ENCODE measurements around the gene GOLGA6C.
"Not testable (repeated sequence)": the region's sequence is repeated elsewhere in the genome, so short reads cannot be mapped to it uniquely, and the experiment has no call there.

Gene GOLGA6C

GRCh38 chr15:75252285-75252684 lies 5.8 kb upstream of the GOLGA6C start:
- not testable (repeated sequence) for DNase-seq (ENCODE audit: extremely low read depth in 1 of 2, low read depth in 1 of 2)

GRCh38 chr15:75258620-75259343 lies 648 bp downstream of the GOLGA6C start:
- DNase-seq (ENCODE audit: extremely low read depth in 1 of 2, low read depth in 1 of 2) = not testable (repeated sequence)

- not testable (repeated sequence) for DNase-seq (ENCODE audit: extremely low read depth in 1 of 2, low read depth in 1 of 2)
These were observed 1.7 kb downstream of the GOLGA6C start for GRCh38 chr15:75259873-75260272.

DNA sequence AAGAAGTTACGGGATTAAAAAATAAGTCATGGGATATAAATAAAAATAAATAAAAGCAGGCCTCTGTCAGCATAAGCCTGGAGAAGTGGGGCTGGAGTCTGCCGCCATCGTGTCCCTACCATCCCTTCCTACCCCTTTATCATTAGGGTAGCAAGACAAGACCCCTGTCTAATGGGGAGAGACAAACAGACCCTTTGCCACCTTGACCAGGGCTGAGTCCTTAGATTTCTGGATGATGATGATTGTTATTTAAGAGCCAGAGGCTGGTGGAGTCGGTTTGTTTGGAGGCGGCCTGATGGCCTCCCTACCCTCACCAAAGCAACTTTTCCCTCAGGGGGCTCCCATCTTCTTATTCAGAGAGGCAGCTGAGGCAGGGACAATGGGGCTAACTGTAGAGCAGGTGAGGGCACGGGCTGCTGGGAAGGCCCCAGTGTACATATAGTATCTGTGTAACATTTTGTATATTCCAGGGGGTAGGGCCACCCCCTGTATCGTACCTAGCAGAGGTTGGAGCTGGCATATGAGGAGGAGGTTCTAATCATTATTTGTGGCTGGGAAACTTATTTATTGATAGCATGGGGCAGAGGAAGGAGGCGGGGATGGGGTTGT lies 15.7 kb downstream of the GOLGA6C start:
- DNase-seq (ENCODE audit: extremely low read depth in 1 of 2, low read depth in 1 of 2) = not testable (repeated sequence)

- DNase-seq (ENCODE audit: extremely low read depth in 1 of 2, low read depth in 1 of 2) = peak; percentile 38 to 59
These were observed 16.5 kb downstream of the GOLGA6C start for GRCh38 chr15:75274509-75275107.

GRCh38 chr15:75275617-75276016 lies 17.5 kb downstream of the GOLGA6C start:
- DNase-seq (ENCODE audit: extremely low read depth in 1 of 2, low read depth in 1 of 2) = not testable (repeated sequence)

DNA sequence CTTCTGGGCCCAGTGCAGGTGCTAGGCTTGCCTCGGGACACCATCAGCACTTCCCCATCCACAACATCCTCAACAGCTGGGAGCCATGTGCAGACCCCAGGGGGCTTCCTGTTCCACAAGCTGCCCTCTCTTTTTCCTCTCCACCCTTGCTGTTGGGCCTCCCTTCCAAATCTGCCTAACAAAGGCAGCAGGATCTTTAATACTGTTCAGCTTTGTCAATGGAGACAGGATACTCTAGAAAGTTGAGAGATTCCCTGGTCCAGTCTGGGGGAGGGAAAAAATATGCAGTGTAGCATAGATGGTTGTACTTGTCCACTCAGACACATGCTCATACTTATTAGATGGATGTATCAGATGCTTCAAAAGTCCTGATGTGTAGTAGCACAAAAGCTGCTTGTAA lies 20.4 kb downstream of the GOLGA6C start:
- DNase-seq (ENCODE audit: extremely low read depth in 1 of 2, low read depth in 1 of 2) = not testable (repeated sequence)

GRCh38 chr15:75282572-75282971 lies 24.4 kb downstream of the GOLGA6C start, which contains the start of gene GOLGA6D:
Gene GOLGA6D, plus strand, starts transcription at chr15:75282835. Its CDS starts 41 bp downstream, at chr15:75282876.
- not testable (repeated sequence) for DNase-seq (ENCODE audit: extremely low read depth in 1 of 2, low read depth in 1 of 2)

GRCh38 chr15:75284152-75284551 lies 26.0 kb downstream of the GOLGA6C start:
- not testable (repeated sequence) for DNase-seq (ENCODE audit: extremely low read depth in 1 of 2, low read depth in 1 of 2)

GRCh38 chr15:75293660-75294059 lies 35.5 kb downstream of the GOLGA6C start:
- not testable (repeated sequence) for DNase-seq (ENCODE audit: extremely low read depth in 1 of 2, low read depth in 1 of 2)

DNA sequence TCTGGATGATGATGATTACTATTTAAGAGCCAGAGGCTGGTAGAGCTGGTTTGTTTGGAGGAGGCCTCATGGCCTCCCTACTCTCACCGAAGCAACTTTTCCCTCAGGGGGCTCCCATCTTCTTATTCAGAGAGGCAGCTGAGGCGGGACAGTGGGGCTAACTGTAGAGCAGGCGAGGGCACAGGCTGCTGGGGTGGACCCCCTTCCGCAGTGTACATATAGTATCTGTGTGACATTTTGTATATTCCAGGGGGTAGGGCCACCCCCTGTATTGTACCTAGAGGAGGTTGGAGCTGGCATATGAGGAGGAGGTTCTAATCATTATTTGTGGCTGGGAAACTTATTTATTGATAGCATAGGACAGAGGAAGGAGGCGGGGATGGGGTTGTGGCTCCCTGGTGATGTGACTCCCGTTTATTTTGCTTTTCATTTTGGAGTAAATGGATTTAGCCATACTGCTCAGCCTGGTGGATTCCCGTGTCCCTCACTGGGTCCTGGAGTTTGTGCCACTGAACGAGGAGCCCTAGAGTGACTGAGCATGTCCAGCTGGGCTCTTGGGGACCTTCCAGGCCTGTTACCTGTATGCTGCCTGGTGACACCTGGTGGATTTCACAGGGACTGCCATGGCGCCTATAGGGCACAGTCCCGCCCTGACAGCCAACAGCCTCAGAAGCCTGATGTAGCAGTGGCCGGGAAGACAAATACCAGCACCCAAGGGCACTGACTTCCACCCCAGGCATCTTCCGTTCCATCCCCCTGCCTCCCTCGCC lies 40.6 kb downstream of the GOLGA6C start:
- not testable (repeated sequence) for DNase-seq (ENCODE audit: extremely low read depth in 1 of 2, low read depth in 1 of 2)

GRCh38 chr15:75299311-75299688 lies 41.2 kb downstream of the GOLGA6C start:
- DNase-seq (ENCODE audit: extremely low read depth in 1 of 2, low read depth in 1 of 2) = peak in 1 of 2 donors; percentile 33

- DNase-seq (ENCODE audit: extremely low read depth in 1 of 2, low read depth in 1 of 2) = not testable (repeated sequence)
These were observed 41.9 kb downstream of the GOLGA6C start for GRCh38 chr15:75300026-75300425.

GRCh38 chr15:75302318-75302717 lies 44.2 kb downstream of the GOLGA6C start:
- DNase-seq (ENCODE audit: extremely low read depth in 1 of 2, low read depth in 1 of 2) = no peak

DNA sequence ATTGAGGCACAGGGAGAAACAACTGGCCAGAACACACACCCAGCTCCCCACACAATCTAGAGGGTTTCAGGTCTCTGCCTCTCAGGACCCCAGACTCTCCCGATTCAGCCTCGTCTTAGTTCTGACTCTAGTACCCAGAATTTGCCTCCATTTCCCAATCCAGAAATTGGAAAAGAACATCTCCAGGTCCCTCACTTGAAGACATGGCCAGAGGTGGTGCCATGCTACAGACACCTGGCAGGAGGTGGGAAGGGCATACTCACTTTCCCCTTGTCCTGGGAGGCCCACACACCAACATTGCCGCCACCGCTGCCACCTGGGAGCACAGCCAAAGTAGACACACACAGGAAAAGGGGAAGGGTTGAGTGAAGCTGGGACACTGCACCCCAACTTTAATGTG lies 44.6 kb downstream of the GOLGA6C start:
- DNase-seq (ENCODE audit: extremely low read depth in 1 of 2, low read depth in 1 of 2) = not testable (repeated sequence)

DNA sequence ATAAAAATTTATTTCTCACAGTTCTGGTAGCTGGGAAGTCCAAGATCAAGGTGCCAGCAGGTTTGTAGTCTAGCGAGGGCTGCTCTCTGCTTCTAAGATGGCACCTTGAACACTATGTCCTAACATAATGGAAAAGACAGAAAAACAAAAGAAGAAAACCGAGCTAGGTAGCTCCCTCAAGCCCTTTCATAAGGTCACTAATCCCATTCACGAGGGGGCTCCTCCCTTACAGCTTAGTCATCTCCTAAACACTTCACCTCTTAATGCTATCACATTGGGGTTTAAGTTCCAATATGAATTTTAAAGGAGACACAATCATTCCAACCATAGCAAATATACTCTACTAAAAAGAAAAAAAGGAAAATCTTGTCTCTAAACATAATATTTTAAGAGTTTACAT lies 48.1 kb downstream of the GOLGA6C start:
- no peak for DNase-seq (ENCODE audit: extremely low read depth in 1 of 2, low read depth in 1 of 2)

GRCh38 chr15:75307778-75308390 lies 49.8 kb downstream of the GOLGA6C start:
- DNase-seq (ENCODE audit: extremely low read depth in 1 of 2, low read depth in 1 of 2) = no peak

GRCh38 chr15:75309711-75310110 lies 51.6 kb downstream of the GOLGA6C start:
- no peak for DNase-seq (ENCODE audit: extremely low read depth in 1 of 2, low read depth in 1 of 2)

DNA sequence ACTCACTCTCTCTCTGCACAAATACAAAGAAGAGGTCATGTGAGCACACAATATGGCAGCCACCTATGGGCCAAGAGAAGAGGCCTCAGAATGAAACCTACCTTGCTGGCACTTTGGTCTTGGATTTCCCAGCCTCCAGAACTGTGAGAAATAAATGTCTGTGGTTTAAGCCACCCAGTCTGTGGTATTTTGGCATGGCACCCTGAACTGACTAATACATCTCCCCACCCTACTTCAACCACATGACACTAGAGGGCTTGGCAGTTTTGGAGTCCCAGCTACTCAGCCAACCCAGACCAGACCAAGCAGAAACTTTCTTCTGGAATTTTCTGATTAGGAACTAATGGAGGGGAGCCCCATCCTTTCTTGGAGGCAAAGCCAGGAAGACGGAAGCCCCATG lies 54.4 kb downstream of the GOLGA6C start:
- not testable (repeated sequence) for DNase-seq (ENCODE audit: extremely low read depth in 1 of 2, low read depth in 1 of 2)

DNA sequence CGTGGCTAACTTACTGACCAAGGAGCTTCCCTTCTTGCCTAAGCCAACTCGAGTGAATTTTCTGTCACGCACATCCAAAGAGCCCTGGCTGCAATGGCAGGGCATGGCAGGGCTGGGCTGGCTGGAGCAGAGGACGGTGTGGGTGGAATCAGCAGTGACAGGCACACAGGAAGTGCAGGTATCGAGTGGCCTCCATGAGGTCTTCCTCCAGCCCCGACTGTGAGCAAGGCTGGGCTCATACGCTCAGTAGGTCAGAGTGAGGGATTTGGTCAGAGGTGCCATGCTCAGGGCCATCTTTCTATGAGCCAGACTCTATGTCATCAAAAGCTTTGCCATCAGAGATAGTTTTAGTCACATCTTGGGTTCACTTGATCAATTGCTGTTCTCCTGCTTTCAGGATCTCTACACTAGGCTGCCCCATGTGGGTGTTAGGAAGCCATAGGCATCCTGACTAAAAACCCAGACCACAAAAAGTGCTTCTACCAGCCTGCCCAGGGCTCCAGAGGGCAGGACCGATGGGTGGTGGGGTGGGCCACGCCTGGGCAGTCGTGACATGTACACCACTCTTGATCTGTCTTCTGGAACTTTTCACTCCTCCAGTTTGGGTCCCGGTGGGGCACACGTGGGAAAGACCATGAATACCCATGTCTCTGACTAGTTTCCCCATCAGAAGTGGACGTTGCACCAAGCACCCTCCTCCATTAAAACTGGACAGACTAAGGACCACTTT lies 55.1 kb downstream of the GOLGA6C start:
- no peak for DNase-seq (ENCODE audit: extremely low read depth in 1 of 2, low read depth in 1 of 2)

All from stimulated activated CD8-positive, alpha-beta memory T cell treated with anti-CD3 and anti-CD28 coated beads, Interleukin-7, amount 100 ng/mL, for 48 hours (primary cell).